ENCODE data around the gene PRUNE1.

The PRUNE1 gene

GRCh38 chr1:151008244-151009205 lies at the start of gene PRUNE1:
Gene PRUNE1, plus strand, starts transcription at chr1:151008449. Its CDS starts 184 bp downstream, at chr1:151008633.
- POLR2A ChIA-PET: no interaction called here
- no peak for DNase-seq (ENCODE audit: low read depth, low spot score)
- CTCF ChIA-PET: interaction anchor here (1.0 kb wide), 1 partner anchor 9 kb away, joined by 3 read pairs; no protein-coding TSS in a partner anchor
- no peak for TF ChIP-seq CTCF (IDR thresholded peaks at IDR 0.05; ENCODE audit: insufficient read depth, low read length, missing control alignments)
- H3K4me3 ChIP-seq (ENCODE audit: low read depth, low read length): peak within 1 kb of the TSS; percentile 89

- H3K4me3 ChIP-seq (ENCODE audit: low read depth, low read length): no peak overlapping the region
- no peak for DNase-seq (ENCODE audit: low read depth, low spot score)
- CTCF ChIA-PET: interaction anchor here (1.4 kb wide), 1 partner anchor 46 kb away, joined by 3 read pairs; the partner anchor contains the start of gene MINDY1
- POLR2A ChIA-PET: interaction anchor here (0.6 to 0.7 kb wide), 2 partner anchors 15 to 20 kb away, joined by 3 to 4 read pairs; no protein-coding TSS in a partner anchor
- TF ChIP-seq CTCF (IDR thresholded peaks at IDR 0.05; ENCODE audit: insufficient read depth, low read length, missing control alignments): no peak
Observed at GRCh38 chr1:150960646-150961045, 47.6 kb upstream of the PRUNE1 start.

- POLR2A ChIA-PET: interaction anchor here (1.3 kb wide), 1 partner anchor 10 kb away, joined by 3 read pairs; no protein-coding TSS in a partner anchor
- no peak overlapping the region for H3K4me3 ChIP-seq (ENCODE audit: low read depth, low read length)
- TF ChIP-seq CTCF (IDR thresholded peaks at IDR 0.05; ENCODE audit: insufficient read depth, low read length, missing control alignments): no peak
- CTCF ChIA-PET: interaction anchor here (1.3 to 2.3 kb wide), 2 partner anchors 34 to 44 kb away, joined by 3 to 10 read pairs; partner anchors contain the start of gene MINDY1
- DNase-seq (ENCODE audit: low read depth, low spot score): no peak
Observed at GRCh38 chr1:150961756-150962155, 46.5 kb upstream of the PRUNE1 start.

- TF ChIP-seq CTCF (IDR thresholded peaks at IDR 0.05; ENCODE audit: insufficient read depth, low read length, missing control alignments): no peak
- H3K4me3 ChIP-seq (ENCODE audit: low read depth, low read length): no peak overlapping the region
- CTCF ChIA-PET: interaction anchor here (1.3 to 2.3 kb wide), 2 partner anchors 32 to 43 kb away, joined by 3 to 10 read pairs; partner anchors contain the start of gene MINDY1
- no peak for DNase-seq (ENCODE audit: low read depth, low spot score)
- POLR2A ChIA-PET: interaction anchor here (0.6 to 0.7 kb wide), 2 partner anchors 10 to 806 kb away, joined by 3 read pairs; no protein-coding TSS in a partner anchor
Observed at GRCh38 chr1:150963321-150964163, 44.7 kb upstream of the PRUNE1 start.

- POLR2A ChIA-PET: no interaction called here
- no peak for TF ChIP-seq CTCF (IDR thresholded peaks at IDR 0.05; ENCODE audit: insufficient read depth, low read length, missing control alignments)
- no peak for DNase-seq (ENCODE audit: low read depth, low spot score)
- CTCF ChIA-PET: interaction anchor here (2.3 kb wide), 1 partner anchor 32 kb away, joined by 10 read pairs; no protein-coding TSS in a partner anchor
- no peak overlapping the region for H3K4me3 ChIP-seq (ENCODE audit: low read depth, low read length)
Observed at GRCh38 chr1:150964164-150964489, 44.1 kb upstream of the PRUNE1 start.
